GM23338 (cell line): Measurements from ENCODE around the gene FAM83C. TPM values are rescaled to one million over a fixed set of nuclear protein-coding genes. Genes with fewer than 3 reads are reported as not detected.
A peak's percentile ranks its signal among the peaks of the same experiment; 100 is the strongest.

Experiments used
- ATAC-seq: fragments of 200-7000 bp; cut with Tn5 transposase; 3 replicates; pipeline ENCODE4 v1.9.1; 2020
- DNase-seq: peaks from one replicate; pipeline ENCODE4 v3.0.0-alpha.2; 2015; ENCODE audit warnings: low spot score
- H2AFZ ChIP-seq: fragments of 200-600 bp; sonication (generic); 2 replicates; pipeline ENCODE4 v1.8.0; 2016; ENCODE audit warnings: antibody characterized with exemption, mild to moderate bottlenecking, moderate library complexity
- H3F3A ChIP-seq: fragments of 200-600 bp; sonication (generic); replicated peaks from 2 replicates; pipeline ENCODE4 v1.8.0; 2017; ENCODE audit warnings: antibody characterized with exemption, mixed run types, low read depth
- H3K27ac ChIP-seq: fragments of 200-600 bp; sonication (generic); 2 replicates; pipeline ENCODE4 v1.6.1; 2016; ENCODE audit warnings: low read depth
- H3K27me3 ChIP-seq: fragments of 200-600 bp; sonication (generic); 2 replicates; pipeline ENCODE4 v1.8.0; 2016; ENCODE audit warnings: mild to moderate bottlenecking, mixed run types, moderate library complexity; ENCODE audit not compliant: insufficient read depth
- H3K36me3 ChIP-seq: fragments of 200-600 bp; sonication (generic); 2 replicates; pipeline ENCODE4 v1.8.0; 2016; ENCODE audit warnings: mild to moderate bottlenecking; ENCODE audit not compliant: insufficient read depth
- H3K4me1 ChIP-seq: fragments of 200-600 bp; sonication (generic); 2 replicates; pipeline ENCODE4 v1.8.0; 2016; ENCODE audit warnings: mild to moderate bottlenecking, moderate library complexity; ENCODE audit not compliant: insufficient read depth
- H3K4me2 ChIP-seq: fragments of 200-600 bp; sonication (generic); 2 replicates; pipeline ENCODE4 v1.7.1; 2017; ENCODE audit warnings: mixed run types
- H3K4me3 ChIP-seq: fragments of 200-600 bp; sonication (generic); 2 replicates; pipeline ENCODE4 v1.6.1; 2016; ENCODE audit warnings: mixed run types
- H3K79me2 ChIP-seq: fragments of 200-600 bp; sonication (generic); replicated peaks from 2 replicates; pipeline ENCODE4 v1.8.0; 2017; ENCODE audit warnings: mild to moderate bottlenecking; ENCODE audit not compliant: insufficient read depth
- H3K9me2 ChIP-seq: fragments of 200-600 bp; sonication (generic); 2 replicates; pipeline ENCODE4 v1.8.0; 2017; ENCODE audit not compliant: insufficient read depth
- H4K20me1 ChIP-seq: fragments of 200-600 bp; sonication (generic); replicated peaks from 2 replicates; pipeline ENCODE4 v1.8.0; 2017; ENCODE audit warnings: mild to moderate bottlenecking; ENCODE audit not compliant: insufficient read depth
- H3K27ac Mint-ChIP-seq: 2 replicates; pipeline ENCODE4 v1.8.0; 2020; ENCODE audit warnings: inconsistent platforms, mild to moderate bottlenecking, moderate library complexity, mixed read lengths
- H3K27me3 Mint-ChIP-seq: 3 replicates; pipeline ENCODE4 v1.8.0; 2022; ENCODE audit warnings: low read depth, mild to moderate bottlenecking, moderate library complexity, mixed read lengths, inconsistent platforms; ENCODE audit not compliant: insufficient read depth, poor library complexity
- H3K36me3 Mint-ChIP-seq: 3 replicates; pipeline ENCODE4 v1.8.0; 2021; ENCODE audit warnings: low read depth, mild to moderate bottlenecking, inconsistent platforms, moderate library complexity, mixed read lengths
- H3K4me1 Mint-ChIP-seq: 3 replicates; pipeline ENCODE4 v1.8.0; 2020; ENCODE audit warnings: mild to moderate bottlenecking, inconsistent platforms, mixed read lengths
- H3K4me3 Mint-ChIP-seq: 3 replicates; pipeline ENCODE4 v1.8.0; 2021; ENCODE audit warnings: moderate library complexity, mild to moderate bottlenecking, inconsistent platforms, mixed read lengths
- H3K9me3 Mint-ChIP-seq: 3 replicates; pipeline ENCODE4 v1.8.0; 2020; ENCODE audit warnings: moderate library complexity, mild to moderate bottlenecking, inconsistent platforms, mixed read lengths
- CREB1 ChIP-seq: fragments of 250-450 bp; sonication (Bioruptor Pico); IDR thresholded peaks from 2 replicates; pipeline ENCODE4 v1.5.0; 2020; ENCODE audit warnings: low read depth, mild to moderate bottlenecking, moderate library complexity
- EZH2 ChIP-seq: fragments of 200-600 bp; sonication (generic); IDR thresholded peaks from one replicate; pipeline ENCODE4 v1.8.0; 2017; ENCODE audit warnings: antibody characterized with exemption, mild to moderate bottlenecking, low read depth; ENCODE audit not compliant: unreplicated experiment
- EZH2phosphoT487 ChIP-seq: fragments of 200-600 bp; sonication (generic); IDR thresholded peaks from one replicate; pipeline ENCODE4 v1.8.1; 2018; ENCODE audit warnings: antibody characterized with exemption; ENCODE audit not compliant: unreplicated experiment
- JUNB ChIP-seq: IDR thresholded peaks from one replicate; pipeline ENCODE4 v1.6.1; 2016; ENCODE audit warnings: antibody characterized with exemption; ENCODE audit not compliant: unreplicated experiment
- NANOG ChIP-seq: IDR thresholded peaks from 2 replicates; pipeline ENCODE4 v1.6.1; 2016; ENCODE audit warnings: antibody characterized with exemption, borderline replicate concordance
- STAT1 ChIP-seq: IDR thresholded peaks from one replicate; pipeline ENCODE4 v1.6.1; 2016; ENCODE audit warnings: antibody characterized with exemption; ENCODE audit not compliant: unreplicated experiment
- ZNF114 ChIP-seq: fragments of 250-450 bp; sonication (Bioruptor Pico); IDR thresholded peaks from 2 replicates; pipeline ENCODE4 v1.5.0; 2020; ENCODE audit warnings: mild to moderate bottlenecking, moderate library complexity
- ZNF331 ChIP-seq: fragments of 250-450 bp; sonication (Bioruptor Pico); IDR thresholded peaks from 2 replicates; pipeline ENCODE4 v1.5.0; 2020; ENCODE audit warnings: low read depth, mild to moderate bottlenecking, moderate library complexity
- polyA plus RNA-seq: library from polyadenylated mRNA; unstranded; fragments of >200 nt; fragmentation: Nextera tagmentation; extraction: Ambion mirVana; gene quantifications from 2 replicates; pipeline ENCODE4 v1.2.1, GENCODE V29; 2016
- total RNA-seq: library from RNA; depleted of rRNA; stranded (reverse); fragments of >200 nt; shearing (Covaris generic); gene quantifications from 2 replicates; pipeline ENCODE4 v1.2.3, GENCODE V29; 2014
- TF ChIP-seq, protein P1 (sequence below): fragments of 250-450 bp; sonication (Bioruptor Pico); IDR thresholded peaks from 2 replicates; pipeline ENCODE4 v1.5.0; 2020; ENCODE audit warnings: mild to moderate bottlenecking, moderate library complexity

FAM83C gene
- total and polyA plus RNA-seq, 2 experiments from 2014 or later: 0.10 TPM; not detected in 1

DNA sequence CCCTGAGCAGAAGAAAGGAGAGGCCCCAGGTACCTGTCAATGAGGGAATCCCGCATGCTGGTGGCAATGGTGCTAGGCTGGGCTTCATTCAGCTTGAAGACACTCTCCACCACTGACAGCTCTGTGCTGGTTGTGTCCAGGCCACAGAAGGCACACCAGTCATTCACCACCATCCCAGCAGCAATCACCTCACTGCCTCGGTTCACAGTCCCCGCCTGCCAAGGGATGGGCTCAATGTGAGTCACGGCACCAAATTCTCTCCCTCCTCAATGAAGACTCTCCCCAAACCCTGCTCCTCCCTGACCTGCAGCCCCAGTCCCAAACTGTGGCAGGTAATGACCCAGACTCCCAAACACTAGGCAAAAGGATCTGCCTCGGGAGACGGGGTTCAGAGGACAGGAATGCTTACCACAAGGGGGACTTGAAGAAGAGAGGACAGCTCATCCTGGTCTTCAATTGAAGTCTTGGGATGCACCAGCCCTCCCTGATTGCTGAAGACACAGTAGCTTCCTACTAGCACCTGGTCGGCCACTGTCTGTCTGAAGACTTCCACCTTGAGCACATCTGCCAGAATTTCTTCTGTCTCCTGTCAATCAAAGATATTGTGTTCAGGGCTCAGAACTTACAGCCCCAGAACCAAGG, 12.6 kb downstream of the FAM83C start:
- H4K20me1 ChIP-seq: peaks cover 24% of the 10 kb centered on the region; the same call in 1 of the 2 replicates
- ATAC-seq (no peak), DNase-seq (no peak)
- TF ChIP-seq CREB1 (CRISPR knock-in tag): no peak
- no peak for TF ChIP-seq STAT1
- no peak for TF ChIP-seq EZH2phosphoT487
- TF ChIP-seq ZNF331 (CRISPR knock-in tag): no peak
- no peak for TF ChIP-seq JUNB
- no peak for TF ChIP-seq NANOG
- TF ChIP-seq, protein P1, sequence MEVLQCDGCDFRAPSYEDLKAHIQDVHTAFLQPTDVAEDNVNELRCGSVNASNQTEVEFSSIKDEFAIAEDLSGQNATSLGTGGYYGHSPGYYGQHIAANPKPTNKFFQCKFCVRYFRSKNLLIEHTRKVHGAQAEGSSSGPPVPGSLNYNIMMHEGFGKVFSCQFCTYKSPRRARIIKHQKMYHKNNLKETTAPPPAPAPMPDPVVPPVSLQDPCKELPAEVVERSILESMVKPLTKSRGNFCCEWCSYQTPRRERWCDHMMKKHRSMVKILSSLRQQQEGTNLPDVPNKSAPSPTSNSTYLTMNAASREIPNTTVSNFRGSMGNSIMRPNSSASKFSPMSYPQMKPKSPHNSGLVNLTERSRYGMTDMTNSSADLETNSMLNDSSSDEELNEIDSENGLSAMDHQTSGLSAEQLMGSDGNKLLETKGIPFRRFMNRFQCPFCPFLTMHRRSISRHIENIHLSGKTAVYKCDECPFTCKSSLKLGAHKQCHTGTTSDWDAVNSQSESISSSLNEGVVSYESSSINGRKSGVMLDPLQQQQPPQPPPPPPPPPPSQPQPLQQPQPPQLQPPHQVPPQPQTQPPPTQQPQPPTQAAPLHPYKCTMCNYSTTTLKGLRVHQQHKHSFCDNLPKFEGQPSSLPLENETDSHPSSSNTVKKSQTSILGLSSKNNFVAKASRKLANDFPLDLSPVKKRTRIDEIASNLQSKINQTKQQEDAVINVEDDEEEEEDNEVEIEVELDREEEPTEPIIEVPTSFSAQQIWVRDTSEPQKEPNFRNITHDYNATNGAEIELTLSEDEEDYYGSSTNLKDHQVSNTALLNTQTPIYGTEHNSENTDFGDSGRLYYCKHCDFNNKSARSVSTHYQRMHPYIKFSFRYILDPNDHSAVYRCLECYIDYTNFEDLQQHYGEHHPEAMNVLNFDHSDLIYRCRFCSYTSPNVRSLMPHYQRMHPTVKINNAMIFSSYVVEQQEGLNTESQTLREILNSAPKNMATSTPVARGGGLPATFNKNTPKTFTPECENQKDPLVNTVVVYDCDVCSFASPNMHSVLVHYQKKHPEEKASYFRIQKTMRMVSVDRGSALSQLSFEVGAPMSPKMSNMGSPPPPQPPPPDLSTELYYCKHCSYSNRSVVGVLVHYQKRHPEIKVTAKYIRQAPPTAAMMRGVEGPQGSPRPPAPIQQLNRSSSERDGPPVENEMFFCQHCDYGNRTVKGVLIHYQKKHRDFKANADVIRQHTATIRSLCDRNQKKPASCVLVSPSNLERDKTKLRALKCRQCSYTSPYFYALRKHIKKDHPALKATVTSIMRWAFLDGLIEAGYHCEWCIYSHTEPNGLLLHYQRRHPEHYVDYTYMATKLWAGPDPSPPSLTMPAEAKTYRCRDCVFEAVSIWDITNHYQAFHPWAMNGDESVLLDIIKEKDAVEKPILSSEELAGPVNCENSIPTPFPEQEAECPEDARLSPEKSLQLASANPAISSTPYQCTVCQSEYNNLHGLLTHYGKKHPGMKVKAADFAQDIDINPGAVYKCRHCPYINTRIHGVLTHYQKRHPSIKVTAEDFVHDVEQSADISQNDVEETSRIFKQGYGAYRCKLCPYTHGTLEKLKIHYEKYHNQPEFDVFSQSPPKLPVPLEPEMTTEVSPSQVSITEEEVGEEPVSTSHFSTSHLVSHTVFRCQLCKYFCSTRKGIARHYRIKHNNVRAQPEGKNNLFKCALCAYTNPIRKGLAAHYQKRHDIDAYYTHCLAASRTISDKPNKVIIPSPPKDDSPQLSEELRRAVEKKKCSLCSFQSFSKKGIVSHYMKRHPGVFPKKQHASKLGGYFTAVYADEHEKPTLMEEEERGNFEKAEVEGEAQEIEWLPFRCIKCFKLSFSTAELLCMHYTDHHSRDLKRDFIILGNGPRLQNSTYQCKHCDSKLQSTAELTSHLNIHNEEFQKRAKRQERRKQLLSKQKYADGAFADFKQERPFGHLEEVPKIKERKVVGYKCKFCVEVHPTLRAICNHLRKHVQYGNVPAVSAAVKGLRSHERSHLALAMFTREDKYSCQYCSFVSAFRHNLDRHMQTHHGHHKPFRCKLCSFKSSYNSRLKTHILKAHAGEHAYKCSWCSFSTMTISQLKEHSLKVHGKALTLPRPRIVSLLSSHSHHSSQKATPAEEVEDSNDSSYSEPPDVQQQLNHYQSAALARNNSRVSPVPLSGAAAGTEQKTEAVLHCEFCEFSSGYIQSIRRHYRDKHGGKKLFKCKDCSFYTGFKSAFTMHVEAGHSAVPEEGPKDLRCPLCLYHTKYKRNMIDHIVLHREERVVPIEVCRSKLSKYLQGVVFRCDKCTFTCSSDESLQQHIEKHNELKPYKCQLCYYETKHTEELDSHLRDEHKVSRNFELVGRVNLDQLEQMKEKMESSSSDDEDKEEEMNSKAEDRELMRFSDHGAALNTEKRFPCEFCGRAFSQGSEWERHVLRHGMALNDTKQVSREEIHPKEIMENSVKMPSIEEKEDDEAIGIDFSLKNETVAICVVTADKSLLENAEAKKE: no peak
- TF ChIP-seq ZNF114 (CRISPR knock-in tag): no peak
- TF ChIP-seq EZH2: no peak
- Mint-ChIP-seq H3K36me3 (peaks cover 60% of the 10 kb centered on the region), H3K27ac (peak overlapping the region; percentile 56; the same call in 1 of the 2 replicates), H3K4me3 (no peak overlapping the region), H3K9me3 (no peaks in the 10 kb centered on the region; the same call in 2 of the 3 replicates), H3K4me1 (peaks cover 15% of the 10 kb centered on the region), H3K27me3 (peaks cover 38% of the 10 kb centered on the region)
- peaks cover 18% of the 10 kb centered on the region for H3K36me3 ChIP-seq
- peaks cover 45% of the 10 kb centered on the region for H3F3A ChIP-seq
- no peak overlapping the region for H3K27ac ChIP-seq
- H3K4me2 ChIP-seq: no peak overlapping the region
- no peak overlapping the region for H3K4me3 ChIP-seq
- no peaks in the 10 kb centered on the region for H3K27me3 ChIP-seq
- no peaks in the 10 kb centered on the region for H3K9me2 ChIP-seq
- H3K79me2 ChIP-seq: peaks cover 41% of the 10 kb centered on the region
- H3K4me1 ChIP-seq: peaks cover 16% of the 10 kb centered on the region; the same call in 1 of the 2 replicates
- no peak overlapping the region for H2AFZ ChIP-seq
